HFFc6 (cell line): Measurements from ENCODE around the gene C2orf92. TPM values are rescaled to one million over a fixed set of nuclear protein-coding genes. Genes with fewer than 3 reads are reported as not detected.

Experiments
- DNase-seq: peaks from one replicate; pipeline ENCODE4 v3.0.0-alpha.2; 2018
- H3K27ac Mint-ChIP-seq: 2 replicates; pipeline ENCODE4 v1.8.0; 2020; ENCODE audit warnings: mild to moderate bottlenecking, mixed read lengths
- H3K27me3 Mint-ChIP-seq: 2 replicates; pipeline ENCODE4 v1.8.0; 2021; ENCODE audit warnings: mild to moderate bottlenecking, moderate library complexity, mixed read lengths; ENCODE audit not compliant: insufficient read depth
- H3K36me3 Mint-ChIP-seq: 2 replicates; pipeline ENCODE4 v1.8.0; 2021; ENCODE audit warnings: low read depth, mixed read lengths
- H3K4me1 Mint-ChIP-seq: 2 replicates; pipeline ENCODE4 v1.8.0; 2020; ENCODE audit warnings: low read depth, mixed read lengths
- H3K4me3 Mint-ChIP-seq: 2 replicates; pipeline ENCODE4 v1.8.0; 2020; ENCODE audit warnings: mild to moderate bottlenecking, moderate library complexity, mixed read lengths
- H3K9me3 Mint-ChIP-seq: 2 replicates; pipeline ENCODE4 v1.8.0; 2020; ENCODE audit warnings: mild to moderate bottlenecking, mixed read lengths
- CTCF ChIP-seq: fragments of 200-600 bp; sonication (generic); IDR thresholded peaks from 2 replicates; pipeline ENCODE4 v1.5.0; 2021; ENCODE audit warnings: antibody characterized with exemption, mild to moderate bottlenecking
- total RNA-seq, 6 experiments: library from RNA; stranded (reverse); fragmentation: NEBNext Ultra II Directional; extraction: Animal tissue kit (Norgen Biotek cat#: 25700); gene quantifications; 2 replicates in 1 of 6; 3 replicates in 5 of 6; pipeline ENCODE4 v1.2.3, GENCODE V29; 2021

C2orf92 gene
- total RNA-seq, 6 experiments from 2014 or later = 0.88 to 2.6 (median 1.2) TPM

- no peak overlapping the region for H3K27ac Mint-ChIP-seq
- no peak overlapping the region for H3K4me3 Mint-ChIP-seq
- no peaks in the 10 kb centered on the region for H3K9me3 Mint-ChIP-seq
- H3K36me3 Mint-ChIP-seq = no peaks in the 10 kb centered on the region
- H3K27me3 Mint-ChIP-seq = peaks cover 23% of the 10 kb centered on the region
- no peak for DNase-seq
- H3K4me1 Mint-ChIP-seq = peaks cover 12% of the 10 kb centered on the region
- no peak for TF ChIP-seq CTCF
Measured at GRCh38 chr2:97714950-97715652, 45.6 kb downstream of the C2orf92 start.

- TF ChIP-seq CTCF = no peak
- Mint-ChIP-seq H3K27ac (no peak overlapping the region), H3K4me1 (peaks cover 5% of the 10 kb centered on the region), H3K4me3 (no peak overlapping the region), H3K9me3 (no peaks in the 10 kb centered on the region), H3K27me3 (peaks cover 24% of the 10 kb centered on the region), H3K36me3 (no peaks in the 10 kb centered on the region)
- DNase-seq = no peak
Measured at GRCh38 chr2:97715951-97716694, 46.6 kb downstream of the C2orf92 start.

- Mint-ChIP-seq H3K4me1 (no peaks in the 10 kb centered on the region), H3K9me3 (no peaks in the 10 kb centered on the region), H3K27ac (no peak overlapping the region), H3K27me3 (peaks cover 20% of the 10 kb centered on the region), H3K4me3 (no peak overlapping the region), H3K36me3 (no peaks in the 10 kb centered on the region)
- TF ChIP-seq CTCF = no peak
- DNase-seq = no peak
Measured at GRCh38 chr2:97716695-97717612, 47.4 kb downstream of the C2orf92 start.

- no peak for DNase-seq
- Mint-ChIP-seq H3K4me1 (no peaks in the 10 kb centered on the region), H3K9me3 (no peaks in the 10 kb centered on the region), H3K4me3 (no peak overlapping the region), H3K27me3 (peaks cover 20% of the 10 kb centered on the region), H3K27ac (no peak overlapping the region), H3K36me3 (no peaks in the 10 kb centered on the region)
- TF ChIP-seq CTCF = no peak
Measured at GRCh38 chr2:97717613-97717995, 48.1 kb downstream of the C2orf92 start.

GRCh38 chr2:97718051-97718882 is 48.8 kb downstream of the C2orf92 start:
- Mint-ChIP-seq H3K27ac (no peak overlapping the region), H3K9me3 (no peaks in the 10 kb centered on the region), H3K27me3 (peaks cover 20% of the 10 kb centered on the region), H3K4me1 (no peaks in the 10 kb centered on the region), H3K36me3 (no peaks in the 10 kb centered on the region), H3K4me3 (no peak overlapping the region)
- no peak for DNase-seq
- no peak for TF ChIP-seq CTCF
